Brain microvascular endothelial cell (primary cell): ENCODE results near the gene CAMSAP1.
"Not testable (repeated sequence)": the region's sequence is repeated elsewhere in the genome, so short reads cannot be mapped to it uniquely, and the experiment has no call there.

Experiments
- DNase-seq: peaks from one replicate; pipeline ENCODE4 v3.0.0-alpha.2; 2020
- H3K27ac ChIP-seq: fragments of 250-450 bp; sonication (Bioruptor Pico); 2 replicates; pipeline ENCODE4 v1.5.1; 2020; ENCODE audit warnings: mild to moderate bottlenecking, moderate library complexity
- H3K27me3 ChIP-seq: fragments of 250-450 bp; sonication (Bioruptor Pico); replicated peaks from 2 replicates; pipeline ENCODE4 v1.5.1; 2020; ENCODE audit warnings: mild to moderate bottlenecking
- H3K36me3 ChIP-seq: fragments of 250-450 bp; sonication (Bioruptor Pico); replicated peaks from 2 replicates; pipeline ENCODE4 v1.5.1; 2020; ENCODE audit warnings: mild to moderate bottlenecking
- H3K4me3 ChIP-seq: 2 replicates; pipeline ENCODE4 v1.5.1; 2011; ENCODE audit warnings: low read depth, mild to moderate bottlenecking, control low read depth, low read length, moderate library complexity
- CTCF ChIP-seq: IDR thresholded peaks from 2 replicates; pipeline ENCODE4 v1.5.1; 2011; ENCODE audit warnings: low read depth, mild to moderate bottlenecking, moderate library complexity, low read length, control low read depth, inconsistent platforms; ENCODE audit errors: missing control alignments
- in situ Hi-C: cut with HindIII; loops from 2 replicates; pipeline ENCODE4 v1.10.0; 2017; ENCODE audit warnings: low sequenced_read_pairs, low pct_ligation_motif_present

The CAMSAP1 gene

GRCh38 chr9:135921749-135922310 lies 14.5 kb upstream of the CAMSAP1 start:
- Histone ChIP-seq H3K27ac (no peak overlapping the region), H3K27me3 (no peaks in the 10 kb centered on the region), H3K4me3 (no peak overlapping the region), H3K36me3 (no peaks in the 10 kb centered on the region)
- in situ Hi-C loops: no loop called here
- DNase-seq: no peak
- no peak for TF ChIP-seq CTCF

- in situ Hi-C loops: no loop called here
- H3K4me3 ChIP-seq: no peak overlapping the region
- peaks cover 1% of the 10 kb centered on the region for H3K36me3 ChIP-seq
- TF ChIP-seq CTCF: no peak
- H3K27ac ChIP-seq: no peak overlapping the region
- H3K27me3 ChIP-seq: no peaks in the 10 kb centered on the region
- DNase-seq: no peak
These were observed 13.7 kb upstream of the CAMSAP1 start for GRCh38 chr9:135920973-135921585.

GRCh38 chr9:135920256-135920930 lies 13.0 kb upstream of the CAMSAP1 start:
- H3K27me3 ChIP-seq: no peaks in the 10 kb centered on the region
- no peak for TF ChIP-seq CTCF
- in situ Hi-C loops: no loop called here
- no peak for DNase-seq
- peaks cover 8% of the 10 kb centered on the region for H3K36me3 ChIP-seq
- H3K27ac ChIP-seq: no peak overlapping the region
- H3K4me3 ChIP-seq: no peak overlapping the region

GRCh38 chr9:135919318-135919890 lies 12.1 kb upstream of the CAMSAP1 start:
- in situ Hi-C loops: no loop called here
- no peak for TF ChIP-seq CTCF
- Histone ChIP-seq H3K36me3 (peaks cover 18% of the 10 kb centered on the region), H3K4me3 (no peak overlapping the region), H3K27ac (no peak overlapping the region), H3K27me3 (no peaks in the 10 kb centered on the region)
- DNase-seq: no peak

- H3K27me3 ChIP-seq, H3K27ac ChIP-seq, H3K4me3 ChIP-seq, in situ Hi-C loops, DNase-seq: not testable (repeated sequence)
- H3K36me3 ChIP-seq: peaks cover 25% of the 10 kb centered on the region
These were observed 8.9 kb upstream of the CAMSAP1 start for GRCh38 chr9:135916227-135916626.

- peak; percentile 25 for DNase-seq
- Histone ChIP-seq H3K4me3 (no peak overlapping the region), H3K36me3 (peaks cover 30% of the 10 kb centered on the region), H3K27me3 (no peaks in the 10 kb centered on the region), H3K27ac (no peak overlapping the region)
- no peak for TF ChIP-seq CTCF
- in situ Hi-C loops: no loop called here
These were observed 7.6 kb upstream of the CAMSAP1 start for GRCh38 chr9:135914921-135915320.

GRCh38 chr9:135911233-135911632 lies 3.9 kb upstream of the CAMSAP1 start:
- H3K27ac ChIP-seq, H3K27me3 ChIP-seq, H3K4me3 ChIP-seq, DNase-seq, in situ Hi-C loops: not testable (repeated sequence)
- peaks cover 30% of the 10 kb centered on the region for H3K36me3 ChIP-seq
